Activated CD8-positive, alpha-beta memory T cell treated with anti-CD3 and anti-CD28 coated beads, Interleukin-2, amount 50 U/mL, for 1 hour (primary cell): Measurements from ENCODE around the gene FDPS.
"Not testable (repeated sequence)": the region's sequence is repeated elsewhere in the genome, so short reads cannot be mapped to it uniquely, and the experiment has no call there.

ENCODE experiments used
- DNase-seq: peaks from one replicate; pipeline ENCODE4 v3.0.0-alpha.2; 2020; ENCODE audit errors: extremely low read depth

The FDPS gene

DNA sequence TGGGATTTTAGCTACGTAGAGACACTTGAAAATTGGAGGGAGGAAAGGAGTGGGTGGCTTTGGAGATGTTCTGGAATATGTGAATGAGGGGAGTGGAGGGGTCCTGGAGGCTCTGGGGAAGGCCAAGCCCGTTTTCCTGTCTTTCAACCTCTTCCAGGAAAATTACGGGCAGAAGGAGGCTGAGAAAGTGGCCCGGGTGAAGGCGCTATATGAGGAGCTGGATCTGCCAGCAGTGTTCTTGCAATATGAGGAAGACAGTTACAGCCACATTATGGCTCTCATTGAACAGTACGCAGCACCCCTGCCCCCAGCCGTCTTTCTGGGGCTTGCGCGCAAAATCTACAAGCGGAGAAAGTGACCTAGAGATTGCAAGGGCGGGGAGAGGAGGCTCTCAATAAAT lies 11.6 kb downstream of the FDPS start:
- DNase-seq, result no peak

DNA sequence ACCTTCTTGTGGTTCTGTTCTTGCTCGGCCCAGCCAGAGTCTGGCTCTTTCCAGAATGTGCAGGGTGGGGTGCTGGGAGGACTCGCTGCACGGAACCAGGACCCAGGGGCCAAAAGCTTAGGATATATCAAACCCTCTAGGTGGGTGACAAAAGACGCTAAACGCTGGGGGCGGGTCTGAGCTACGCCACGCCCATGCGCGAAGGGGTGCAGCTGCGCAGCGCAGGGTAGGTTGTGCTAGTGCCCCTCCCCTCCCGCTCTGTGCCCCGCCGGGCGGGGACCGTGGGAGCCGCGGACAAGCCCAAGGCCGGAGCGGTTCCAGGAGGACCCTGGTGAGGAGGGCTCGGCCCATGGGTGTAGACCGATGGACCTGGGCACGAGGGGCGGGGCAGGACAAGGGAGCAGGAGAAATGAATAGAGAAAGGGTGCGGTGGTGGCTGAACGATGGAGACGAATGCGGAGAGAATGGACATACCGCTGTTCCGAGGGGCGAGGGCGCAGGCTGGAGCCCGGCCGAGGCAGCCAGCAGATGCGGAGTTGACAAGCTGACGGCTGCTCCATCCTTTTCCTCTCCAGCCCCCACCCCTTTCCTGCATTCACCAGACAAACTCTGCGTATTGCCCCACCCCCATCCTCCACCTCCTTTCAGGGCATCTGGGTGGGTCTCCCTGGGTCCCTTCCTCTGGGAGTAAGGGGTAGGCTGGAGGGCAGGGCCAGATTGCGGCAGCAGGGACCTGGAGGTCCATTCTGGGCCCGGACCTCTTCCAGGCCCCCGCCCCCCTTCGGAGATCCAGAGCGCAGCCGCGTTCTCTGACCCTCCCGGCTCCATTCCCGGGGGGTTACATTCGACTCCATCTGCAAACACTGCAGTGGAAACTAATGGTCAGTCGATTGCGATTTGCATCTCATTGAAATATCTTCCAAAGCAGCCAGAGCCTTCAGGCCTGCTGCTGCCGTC lies 12.3 kb downstream of the FDPS start, which contains the start of gene RUSC1:
TSS of gene RUSC1 (plus strand) at position 234 of the 957 bp plus-strand sequence. CDS start 880 bp downstream, outside the sequence.
- DNase-seq, result no peak

DNA sequence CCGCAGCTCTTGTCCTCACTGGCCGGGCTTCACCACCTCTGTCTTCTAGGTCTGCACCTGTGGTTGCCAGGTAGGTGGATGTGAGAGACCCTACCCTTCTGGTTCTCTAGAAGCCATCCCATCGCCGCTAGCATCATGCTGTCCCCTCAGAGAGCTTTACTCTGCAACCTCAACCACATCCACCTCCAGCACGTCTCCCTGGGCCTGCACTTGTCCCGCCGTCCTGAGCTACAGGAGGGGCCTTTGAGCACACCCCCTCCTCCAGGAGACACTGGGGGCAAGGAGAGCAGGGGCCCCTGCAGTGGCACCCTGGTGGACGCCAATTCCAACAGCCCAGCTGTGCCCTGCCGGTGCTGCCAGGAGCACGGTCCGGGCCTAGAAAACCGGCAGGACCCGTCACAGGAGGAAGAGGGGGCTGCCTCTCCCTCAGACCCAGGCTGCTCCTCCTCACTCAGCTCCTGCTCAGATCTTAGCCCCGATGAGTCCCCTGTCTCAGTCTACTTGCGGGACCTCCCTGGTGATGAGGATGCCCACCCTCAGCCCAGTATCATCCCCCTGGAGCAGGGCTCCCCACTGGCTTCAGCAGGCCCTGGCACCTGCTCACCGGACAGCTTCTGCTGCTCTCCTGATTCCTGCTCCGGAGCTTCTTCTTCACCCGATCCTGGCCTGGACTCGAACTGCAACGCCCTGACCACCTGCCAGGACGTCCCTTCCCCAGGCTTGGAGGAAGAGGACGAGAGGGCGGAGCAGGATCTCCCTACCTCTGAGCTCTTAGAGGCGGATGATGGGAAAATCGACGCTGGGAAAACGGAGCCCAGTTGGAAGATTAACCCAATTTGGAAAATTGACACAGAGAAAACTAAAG lies 13.2 kb downstream of the FDPS start:
- DNase-seq, result no peak

DNA sequence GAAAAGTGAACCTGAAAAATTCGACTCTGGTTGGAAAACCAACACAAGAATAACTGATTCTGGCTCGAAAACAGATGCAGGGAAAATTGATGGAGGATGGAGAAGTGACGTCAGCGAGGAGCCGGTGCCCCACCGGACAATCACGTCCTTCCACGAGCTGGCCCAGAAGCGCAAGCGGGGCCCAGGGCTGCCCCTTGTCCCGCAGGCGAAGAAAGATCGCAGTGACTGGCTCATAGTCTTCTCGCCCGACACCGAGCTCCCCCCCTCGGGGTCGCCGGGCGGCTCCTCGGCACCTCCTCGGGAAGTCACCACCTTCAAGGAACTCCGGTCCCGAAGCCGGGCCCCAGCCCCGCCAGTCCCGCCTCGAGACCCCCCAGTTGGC lies 13.9 kb downstream of the FDPS start:
- DNase-seq, result no peak

DNA sequence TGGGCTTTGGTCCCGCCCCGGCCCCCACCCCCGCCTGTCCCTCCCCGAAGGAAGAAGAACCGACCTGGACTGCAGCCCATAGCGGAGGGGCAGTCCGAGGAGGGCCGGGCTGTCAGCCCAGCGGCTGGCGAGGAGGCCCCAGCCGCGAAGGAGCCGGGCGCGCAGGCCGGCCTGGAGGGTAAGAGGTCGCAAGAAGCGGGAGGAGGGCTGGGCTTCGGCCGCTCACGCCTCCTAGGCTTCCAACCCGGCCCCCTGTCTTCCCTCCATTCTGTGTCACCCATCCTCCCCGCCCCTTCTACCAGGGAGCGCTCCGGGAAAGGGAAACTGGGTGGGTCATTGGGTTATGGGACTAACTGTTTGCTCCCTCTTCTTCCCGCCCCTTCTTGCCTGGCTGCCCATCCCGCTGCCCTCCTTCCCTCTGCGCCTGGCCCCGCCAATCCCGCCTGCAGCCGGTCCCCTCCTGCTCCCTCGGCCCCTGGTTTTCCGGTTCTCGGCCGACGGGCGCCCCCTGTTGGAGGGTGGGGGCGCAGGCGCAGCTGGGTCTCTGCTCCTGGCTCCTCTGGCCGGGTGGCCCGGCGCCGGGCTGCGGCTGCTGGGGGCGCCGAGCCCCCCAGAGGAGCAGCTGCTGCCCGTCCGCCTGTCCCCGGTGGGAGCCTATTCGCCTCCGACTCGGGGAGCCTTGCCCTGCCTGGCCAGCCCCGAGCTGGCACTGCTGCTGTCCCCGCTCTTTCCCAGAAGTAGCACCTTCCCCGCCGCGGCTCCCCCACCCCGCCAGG lies 14.5 kb downstream of the FDPS start:
- peak; percentile 56 for DNase-seq

DNA sequence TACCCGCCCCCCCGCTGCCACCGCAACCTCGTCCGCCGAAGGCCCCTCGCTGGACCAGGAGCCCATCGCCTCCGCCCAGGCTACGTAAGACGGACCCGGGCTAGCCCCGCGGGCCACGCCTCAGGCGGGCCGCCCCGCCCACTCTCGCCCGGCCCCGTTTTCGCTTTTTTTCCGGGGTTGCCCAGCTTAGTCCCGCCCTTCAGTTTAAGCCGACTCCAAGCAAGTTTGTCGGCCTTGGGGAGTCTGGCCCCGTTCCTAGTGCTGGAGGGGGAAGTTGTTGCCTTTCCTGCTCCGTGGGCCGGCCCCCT lies 15.0 kb downstream of the FDPS start:
- DNase-seq, result no peak

DNA sequence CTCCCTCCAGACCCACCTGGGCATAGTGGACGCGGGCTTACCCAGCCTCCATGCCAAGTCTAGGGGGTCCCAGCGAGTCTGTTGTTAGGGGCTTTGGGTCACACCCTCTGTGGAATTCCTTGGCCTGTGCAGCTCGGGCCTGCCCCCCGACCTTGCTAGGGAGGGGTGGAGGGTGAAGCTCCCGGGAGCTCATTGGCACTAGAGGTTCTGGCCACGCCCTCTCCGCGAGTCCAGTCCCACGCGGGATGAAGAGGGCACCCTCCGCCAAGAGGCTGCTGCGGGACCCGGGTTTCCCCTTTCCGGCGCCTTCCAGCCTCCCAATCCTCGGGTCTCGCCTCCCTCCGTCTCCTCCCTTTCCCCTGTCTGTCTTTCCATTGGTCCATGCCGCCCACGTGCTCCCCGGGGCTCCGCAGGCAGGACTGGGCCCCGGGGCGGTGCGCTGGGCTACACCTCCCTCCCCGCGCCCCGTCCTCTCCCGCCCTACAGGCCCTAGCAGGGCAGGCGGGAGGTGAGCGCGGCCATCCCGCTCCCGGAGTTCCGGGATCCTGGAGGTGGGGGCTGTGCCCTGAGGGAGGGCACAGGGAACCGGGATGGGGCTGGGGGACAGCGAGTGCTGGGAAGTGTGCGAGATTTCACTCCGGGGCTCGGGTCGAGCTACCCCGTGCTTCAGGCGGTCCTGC lies 15.5 kb downstream of the FDPS start:
- peak; percentile 60 for DNase-seq

DNA sequence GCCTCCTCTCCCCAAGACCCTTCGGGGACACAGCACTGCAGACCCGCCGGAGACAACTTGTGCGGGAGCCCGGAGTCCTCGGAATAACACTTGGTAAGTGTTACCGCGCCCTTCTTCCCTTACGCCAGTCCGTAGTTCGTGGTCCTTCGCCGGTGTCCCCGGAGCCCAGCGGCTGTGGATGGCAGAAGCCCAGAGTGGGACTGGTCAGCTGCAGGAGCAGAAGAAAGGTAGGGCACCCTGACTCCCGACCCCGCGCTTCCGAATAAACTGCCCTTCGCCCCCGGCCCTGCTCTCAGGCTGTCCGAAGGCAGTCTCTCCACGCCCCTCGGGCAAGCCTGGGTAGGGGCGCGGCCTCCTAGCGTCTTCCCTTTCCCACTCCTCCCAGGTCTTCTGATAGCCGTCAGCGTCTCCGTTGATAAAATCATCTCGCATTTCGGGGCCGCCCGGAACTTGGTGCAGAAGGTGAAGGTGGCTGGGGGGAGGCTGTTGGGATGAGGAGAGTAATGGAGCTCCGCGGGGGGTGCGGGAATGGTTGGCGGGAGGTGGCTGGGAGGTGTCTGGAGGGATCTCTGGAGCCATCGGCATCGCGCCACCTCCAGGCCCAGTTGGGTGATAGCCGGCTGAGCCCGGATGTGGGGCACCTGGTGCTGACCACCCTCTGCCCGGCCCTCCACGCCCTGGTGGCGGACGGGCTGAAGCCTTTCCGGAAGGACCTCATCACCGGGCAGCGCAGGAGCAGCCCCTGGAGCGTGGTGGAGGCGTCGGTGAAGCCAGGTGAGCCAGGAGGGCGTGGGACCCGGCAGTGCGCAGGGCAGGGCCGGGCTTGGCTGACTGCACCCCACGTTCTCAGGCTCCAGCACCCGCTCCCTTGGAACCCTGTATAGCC lies 16.3 kb downstream of the FDPS start:
- no peak for DNase-seq

DNA sequence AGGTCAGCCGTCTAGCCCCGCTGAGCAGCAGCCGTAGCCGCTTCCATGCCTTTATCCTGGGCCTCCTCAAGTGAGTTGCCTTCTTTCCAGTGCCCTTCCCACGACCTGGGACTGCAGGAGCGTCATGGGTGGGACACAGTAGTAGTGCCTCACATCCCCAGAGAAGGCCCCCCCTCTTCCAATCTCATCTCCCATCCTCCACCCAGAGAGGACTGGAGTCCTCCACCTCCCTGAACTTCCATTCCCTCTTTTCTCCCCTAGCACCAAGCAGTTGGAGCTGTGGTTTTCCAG lies 16.9 kb downstream of the FDPS start:
- no peak for DNase-seq

DNA sequence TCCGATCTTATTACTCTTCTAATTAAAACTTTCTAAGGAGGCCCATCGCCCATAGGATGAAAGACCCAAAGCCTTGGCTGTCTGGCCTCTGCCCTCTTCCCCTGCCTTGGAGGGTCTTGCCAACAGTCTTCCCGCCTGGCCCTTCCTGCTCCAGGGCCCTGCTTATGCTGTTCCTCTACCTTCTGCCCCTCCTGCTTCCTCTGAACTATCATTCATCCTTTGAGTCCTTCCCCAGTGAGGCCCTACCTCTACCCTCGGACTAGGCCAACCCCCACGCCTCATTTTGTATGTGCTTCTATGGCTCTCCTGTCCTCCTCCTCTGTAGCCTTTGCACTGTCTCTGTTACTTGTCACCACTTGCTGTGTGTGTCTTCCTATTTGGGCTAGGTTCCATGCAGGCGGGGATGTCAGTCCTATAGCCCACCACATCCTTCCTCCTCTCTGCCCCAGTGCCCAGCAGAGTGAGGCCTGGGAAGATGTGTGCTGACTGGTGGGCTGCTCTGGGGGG lies 17.4 kb downstream of the FDPS start:
- no peak for DNase-seq

DNA sequence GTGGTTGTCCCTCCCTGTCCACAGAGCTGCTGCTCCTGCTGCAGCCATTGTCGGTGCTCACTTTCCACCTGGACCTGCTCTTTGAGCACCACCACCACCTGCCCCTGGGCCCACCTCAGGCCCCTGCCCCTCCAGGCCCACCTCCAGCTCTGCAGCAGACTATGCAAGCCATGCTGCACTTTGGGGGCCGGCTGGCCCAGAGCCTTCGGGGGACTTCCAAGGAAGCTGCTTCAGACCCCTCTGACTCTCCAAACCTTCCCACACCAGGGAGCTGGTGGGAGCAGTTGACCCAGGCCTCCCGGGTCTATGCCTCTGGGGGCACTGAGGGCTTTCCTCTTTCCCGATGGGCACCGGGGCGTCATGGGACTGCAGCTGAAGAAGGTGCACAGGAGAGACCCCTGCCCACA lies 18.0 kb downstream of the FDPS start:
- no peak for DNase-seq

DNA sequence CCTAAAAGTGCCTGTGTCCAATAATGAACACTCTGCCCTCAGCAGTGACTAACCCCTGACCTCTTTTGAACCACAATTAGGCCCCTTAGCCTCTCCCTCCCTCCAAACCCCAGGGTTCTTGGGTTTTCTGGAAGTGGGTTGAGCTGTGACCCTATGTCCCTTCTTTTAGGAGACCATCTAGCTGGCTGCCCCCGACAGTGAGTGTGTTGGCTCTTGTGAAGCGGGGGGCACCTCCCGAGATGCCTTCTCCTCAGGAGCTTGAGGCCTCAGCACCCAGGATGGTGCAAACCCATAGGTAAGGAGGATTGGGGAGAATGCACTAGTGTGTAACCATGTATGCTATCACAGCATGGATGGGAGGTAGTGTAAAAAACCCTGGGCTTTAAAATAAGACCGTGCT lies 19.3 kb downstream of the FDPS start:
- DNase-seq, result no peak

DNA sequence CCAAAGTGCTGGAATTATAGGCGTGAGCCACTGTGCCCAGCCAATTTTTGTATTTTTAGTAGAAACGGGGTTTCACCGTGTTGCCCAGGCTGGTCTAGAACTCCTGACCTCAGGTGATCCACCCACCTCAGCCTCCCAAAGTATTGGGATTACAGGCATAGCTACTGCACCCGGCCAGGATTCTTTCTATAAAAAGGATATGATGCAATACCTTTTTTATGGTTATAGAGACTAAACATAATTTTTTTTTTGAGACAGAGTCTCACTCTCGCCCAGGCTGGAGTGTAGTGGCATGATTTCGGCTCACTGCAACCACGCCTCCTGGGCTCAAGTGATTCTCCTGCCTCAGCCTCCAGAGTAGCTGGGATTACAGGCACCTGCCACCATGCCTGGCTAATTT lies 20.2 kb downstream of the FDPS start:
- DNase-seq, result not testable (repeated sequence)

DNA sequence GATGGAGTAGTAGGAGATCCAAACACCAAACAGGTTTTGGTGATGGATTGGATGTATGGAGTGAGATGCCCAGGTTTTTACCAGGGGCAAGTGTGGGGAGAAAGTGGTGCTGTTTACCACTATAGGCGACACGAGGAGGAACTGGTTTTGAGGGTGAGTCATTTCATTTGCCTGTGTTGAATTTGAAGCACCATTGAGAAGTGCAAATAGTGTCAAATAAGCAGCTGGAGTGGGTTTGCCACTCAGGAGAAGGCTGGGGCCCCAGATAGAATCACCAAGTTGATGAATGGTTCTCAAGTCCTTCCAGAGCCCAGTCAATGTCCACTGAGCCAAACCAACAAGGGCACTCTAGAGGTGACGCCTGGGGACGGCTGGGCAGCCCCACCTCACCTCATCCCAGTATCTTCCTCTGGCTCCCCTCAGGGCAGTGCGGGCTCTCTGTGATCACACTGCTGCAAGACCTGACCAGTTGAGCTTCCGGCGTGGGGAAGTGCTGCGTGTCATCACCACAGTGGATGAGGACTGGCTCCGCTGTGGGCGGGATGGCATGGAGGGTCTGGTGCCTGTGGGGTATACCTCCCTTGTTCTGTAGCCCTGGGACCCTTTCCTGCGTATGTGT lies 21.4 kb downstream of the FDPS start:
- DNase-seq, result no peak

DNA sequence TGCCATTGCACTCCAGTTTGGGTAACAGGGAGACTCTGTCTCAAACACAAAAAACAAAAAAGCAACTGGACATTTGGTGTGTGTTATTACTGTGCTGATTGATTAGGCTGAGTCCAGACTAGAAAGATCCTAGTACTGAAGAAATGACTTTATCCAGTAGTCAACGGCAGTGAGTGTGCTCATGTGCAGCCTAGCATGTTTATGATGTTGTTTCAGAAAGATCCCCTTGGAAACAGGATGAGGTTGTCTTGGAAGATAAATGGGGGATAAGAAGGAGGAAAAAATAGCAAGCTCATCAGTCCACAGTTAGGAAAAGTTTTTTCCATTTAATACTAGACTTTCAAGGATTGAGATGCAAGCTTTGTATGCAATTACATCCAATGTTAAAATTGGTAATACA lies 26.3 kb downstream of the FDPS start:
- DNase-seq, result no peak

DNA sequence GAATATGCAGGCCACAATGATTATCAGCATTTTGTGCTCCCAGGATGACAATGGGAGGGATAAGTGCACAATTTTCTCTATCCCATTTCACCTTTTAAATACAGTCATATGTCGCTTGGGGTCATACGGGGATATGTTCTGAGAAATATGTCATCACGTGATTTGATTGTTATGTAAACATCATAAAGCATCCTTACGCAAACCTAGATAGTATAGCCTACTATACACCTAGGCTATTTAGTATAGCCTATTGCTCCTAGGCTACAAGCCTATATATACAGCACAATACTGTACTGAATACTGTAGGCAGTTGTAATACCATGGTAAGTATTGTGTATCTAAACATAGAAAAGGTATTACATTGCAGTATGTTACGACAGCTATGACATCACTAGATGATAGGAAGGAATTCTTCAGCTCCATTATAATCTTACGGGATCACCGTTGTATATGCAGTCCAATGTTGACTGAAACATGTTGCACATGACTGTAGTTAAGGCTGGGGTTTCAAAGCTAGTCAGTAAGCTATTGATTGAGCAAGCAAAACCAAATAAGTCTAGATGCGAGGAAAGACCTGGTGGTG lies 30.9 kb downstream of the FDPS start:
- DNase-seq, result no peak

DNA sequence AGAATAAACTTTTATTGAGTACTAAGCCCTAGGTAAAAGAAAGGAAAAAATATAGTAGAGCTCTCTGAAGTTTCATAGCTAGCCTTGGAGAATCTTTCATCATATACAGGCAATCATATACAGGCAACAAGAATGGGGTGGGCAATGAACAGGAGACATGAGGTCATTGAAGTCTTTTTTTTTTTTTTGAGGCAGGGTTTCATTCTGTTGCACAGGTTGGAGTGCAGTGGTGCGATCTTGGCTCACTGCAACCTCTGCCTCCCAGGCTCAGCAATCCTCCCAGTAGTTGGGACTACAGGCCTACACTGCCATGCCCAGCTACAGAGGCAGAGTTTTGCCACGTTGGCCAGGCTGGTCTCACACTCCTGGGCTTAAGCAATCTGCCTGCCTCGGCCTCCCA lies 34.2 kb downstream of the FDPS start:
- no peak for DNase-seq

DNA sequence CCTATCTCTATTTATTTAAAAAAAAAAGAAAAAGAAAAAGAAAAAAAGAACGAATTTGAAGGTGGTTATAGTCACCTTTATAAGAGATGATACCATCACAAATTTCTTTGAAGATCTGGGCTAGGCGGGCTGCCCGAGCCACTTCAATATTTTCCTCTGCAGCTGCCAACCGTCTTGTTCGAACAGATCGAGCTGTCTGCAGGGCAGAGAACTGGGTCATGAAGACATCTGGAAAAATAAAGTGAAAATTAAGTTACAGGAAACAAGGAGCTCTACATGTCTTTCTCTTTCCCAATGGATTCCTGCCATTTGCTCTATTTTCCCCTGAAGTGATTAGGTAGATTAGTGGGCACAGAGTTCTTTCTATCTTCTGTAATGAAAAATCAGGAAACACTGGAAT lies 44.0 kb downstream of the FDPS start:
- no peak for DNase-seq

DNA sequence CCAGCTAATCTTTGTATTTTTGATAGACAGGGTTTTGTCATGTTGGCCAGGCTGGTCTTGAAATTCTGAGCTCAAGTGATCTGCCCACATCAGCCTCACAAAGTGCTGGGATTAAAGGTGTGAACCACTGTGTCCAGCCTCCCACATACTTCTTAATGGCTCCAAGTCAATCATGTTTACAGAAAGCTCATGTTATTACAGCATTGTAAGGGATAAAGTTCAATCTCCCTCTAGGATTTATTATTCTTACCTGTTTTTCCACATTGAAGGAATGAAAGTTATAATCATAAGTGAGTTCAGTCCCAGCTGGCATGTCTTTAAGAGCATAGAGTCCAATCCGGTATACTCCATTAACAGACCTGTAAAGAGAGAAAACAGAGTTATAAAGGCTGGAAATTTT lies 51.4 kb downstream of the FDPS start:
- no peak for DNase-seq
